ENCODE results near the gene PXYLP1. TPM values are rescaled to one million over a fixed set of nuclear protein-coding genes. Genes with fewer than 3 reads are reported as not detected.

PXYLP1 gene
- total RNA-seq, 2 donors from 2014 or later, result 12.0 to 15.3 TPM

DNA sequence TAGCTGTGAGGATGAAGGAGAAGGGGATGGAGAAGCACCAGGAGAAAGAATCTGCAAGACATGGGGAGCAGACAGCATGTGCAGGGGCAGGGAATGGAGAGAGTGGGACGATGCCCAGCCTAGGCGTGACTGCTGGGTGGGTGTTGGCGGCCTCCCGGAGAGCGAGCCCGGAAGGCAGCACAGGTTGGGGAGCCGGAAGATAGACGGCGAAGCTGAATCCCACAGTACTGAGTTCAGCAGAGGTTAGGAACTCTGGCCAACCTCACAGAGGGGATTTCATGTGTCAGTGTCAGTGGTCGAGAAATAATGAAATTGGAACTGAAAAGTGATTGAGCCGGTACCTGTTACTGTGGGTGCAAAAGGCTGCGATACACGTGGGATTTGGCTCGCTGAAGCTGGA, 55.2 kb downstream of the PXYLP1 start:
- H3K27ac ChIP-seq, result no peak overlapping the region
- 94% methylated on average over 14 of the region's 14 CpGs for WGBS
- intact Hi-C loops (cut with DNase I), result no loop called here

DNA sequence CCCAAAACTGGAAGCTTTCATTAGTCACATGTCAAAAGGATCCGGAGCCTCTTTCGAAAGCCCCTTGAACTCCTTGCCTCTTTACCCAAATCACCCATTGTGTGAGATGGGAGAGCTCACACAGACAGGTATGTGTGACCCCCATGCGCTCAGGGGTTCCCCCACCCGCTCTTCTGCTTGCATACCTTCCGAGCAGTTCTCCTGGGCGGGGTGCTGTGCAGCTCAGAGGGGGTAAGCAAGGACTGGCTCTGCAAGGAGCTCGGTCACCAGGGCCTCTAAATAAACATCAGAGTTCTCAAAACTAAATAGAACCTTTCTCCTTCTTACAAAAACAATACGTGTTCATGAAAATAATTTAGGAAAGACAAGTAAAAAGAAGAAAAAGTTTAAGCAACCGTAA, 55.7 kb downstream of the PXYLP1 start:
- H3K36me3 ChIP-seq, result no peaks in the 10 kb centered on the region
- H3K27ac ChIP-seq, result no peak overlapping the region
- no peaks in the 10 kb centered on the region for H3K4me1 ChIP-seq (replicated peaks)
- H3K27me3 ChIP-seq (replicated peaks; ENCODE audit: insufficient read depth), result no peaks in the 10 kb centered on the region
- H3K4me3 ChIP-seq, result no peak overlapping the region
- TF ChIP-seq POLR2A (IDR thresholded peaks at IDR 0.05), result no peak
- no peak for TF ChIP-seq POLR2AphosphoS5 (IDR thresholded peaks at IDR 0.05)
- TF ChIP-seq, protein P1, sequence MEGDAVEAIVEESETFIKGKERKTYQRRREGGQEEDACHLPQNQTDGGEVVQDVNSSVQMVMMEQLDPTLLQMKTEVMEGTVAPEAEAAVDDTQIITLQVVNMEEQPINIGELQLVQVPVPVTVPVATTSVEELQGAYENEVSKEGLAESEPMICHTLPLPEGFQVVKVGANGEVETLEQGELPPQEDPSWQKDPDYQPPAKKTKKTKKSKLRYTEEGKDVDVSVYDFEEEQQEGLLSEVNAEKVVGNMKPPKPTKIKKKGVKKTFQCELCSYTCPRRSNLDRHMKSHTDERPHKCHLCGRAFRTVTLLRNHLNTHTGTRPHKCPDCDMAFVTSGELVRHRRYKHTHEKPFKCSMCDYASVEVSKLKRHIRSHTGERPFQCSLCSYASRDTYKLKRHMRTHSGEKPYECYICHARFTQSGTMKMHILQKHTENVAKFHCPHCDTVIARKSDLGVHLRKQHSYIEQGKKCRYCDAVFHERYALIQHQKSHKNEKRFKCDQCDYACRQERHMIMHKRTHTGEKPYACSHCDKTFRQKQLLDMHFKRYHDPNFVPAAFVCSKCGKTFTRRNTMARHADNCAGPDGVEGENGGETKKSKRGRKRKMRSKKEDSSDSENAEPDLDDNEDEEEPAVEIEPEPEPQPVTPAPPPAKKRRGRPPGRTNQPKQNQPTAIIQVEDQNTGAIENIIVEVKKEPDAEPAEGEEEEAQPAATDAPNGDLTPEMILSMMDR (IDR thresholded peaks at IDR 0.05), result no peak
- DNase-seq (ENCODE audit: low spot score), result no peak
- intact Hi-C loops (cut with DNase I), result no loop called here
- 73% methylated on average over 9 of the region's 9 CpGs for WGBS
- H3K9me3 ChIP-seq, result no peaks in the 10 kb centered on the region

More for the DNA sequence above, 55.2 kb downstream of the PXYLP1 start:
- Histone ChIP-seq H3K4me3 (no peak overlapping the region), H3K36me3 (no peaks in the 10 kb centered on the region), H3K9me3 (no peaks in the 10 kb centered on the region), H3K4me1 (replicated peaks) (no peaks in the 10 kb centered on the region), H3K27me3 (replicated peaks; ENCODE audit: insufficient read depth) (no peaks in the 10 kb centered on the region)
- DNase-seq (ENCODE audit: low spot score), result no peak
- TF ChIP-seq POLR2A (IDR thresholded peaks at IDR 0.05), result no peak
- TF ChIP-seq POLR2AphosphoS5 (IDR thresholded peaks at IDR 0.05), result no peak

DNA sequence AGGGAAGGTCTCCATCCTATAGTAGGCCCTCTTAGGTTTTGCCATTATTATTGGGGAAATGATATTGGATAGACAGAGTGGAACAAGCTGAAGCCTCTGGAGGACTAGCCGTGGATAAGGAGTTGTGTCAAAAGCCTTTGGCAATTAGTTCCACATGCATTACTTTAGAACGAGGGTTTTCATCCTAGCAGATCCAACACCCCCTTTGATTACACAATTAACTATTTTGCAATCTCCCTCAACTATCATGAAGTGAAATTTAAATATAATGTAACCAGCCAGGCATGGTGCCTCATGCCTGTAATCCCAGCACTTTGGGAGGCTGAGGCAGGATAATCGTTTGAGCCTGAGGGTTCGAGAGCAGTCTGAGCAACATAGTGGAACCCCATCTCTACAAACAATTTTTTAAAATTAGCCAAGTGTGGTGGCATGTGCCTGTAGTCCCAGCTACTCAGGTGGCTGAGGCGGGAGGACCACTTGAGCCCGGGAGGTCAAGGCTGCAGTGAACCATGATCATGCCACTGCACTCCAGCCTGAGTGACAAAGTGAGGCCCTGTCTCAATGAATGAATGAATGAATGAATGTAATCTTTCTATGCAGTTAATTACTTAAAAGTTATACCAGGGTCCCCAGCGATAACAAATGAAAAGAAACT, 56.8 kb downstream of the PXYLP1 start:
- intact Hi-C loops (cut with DNase I), result no loop called here
- Histone ChIP-seq H3K36me3 (no peaks in the 10 kb centered on the region), H3K27ac (no peak overlapping the region), H3K4me1 (replicated peaks) (no peaks in the 10 kb centered on the region), H3K9me3 (no peaks in the 10 kb centered on the region), H3K27me3 (replicated peaks; ENCODE audit: insufficient read depth) (no peaks in the 10 kb centered on the region), H3K4me3 (no peak overlapping the region)
- DNase-seq (ENCODE audit: low spot score), result no peak
- 81% methylated on average over 7 of the region's 7 CpGs for WGBS
- TF ChIP-seq POLR2A (IDR thresholded peaks at IDR 0.05) (no peak), POLR2AphosphoS5 (IDR thresholded peaks at IDR 0.05) (no peak)
- TF ChIP-seq, protein P1 (IDR thresholded peaks at IDR 0.05), result no peak

DNA sequence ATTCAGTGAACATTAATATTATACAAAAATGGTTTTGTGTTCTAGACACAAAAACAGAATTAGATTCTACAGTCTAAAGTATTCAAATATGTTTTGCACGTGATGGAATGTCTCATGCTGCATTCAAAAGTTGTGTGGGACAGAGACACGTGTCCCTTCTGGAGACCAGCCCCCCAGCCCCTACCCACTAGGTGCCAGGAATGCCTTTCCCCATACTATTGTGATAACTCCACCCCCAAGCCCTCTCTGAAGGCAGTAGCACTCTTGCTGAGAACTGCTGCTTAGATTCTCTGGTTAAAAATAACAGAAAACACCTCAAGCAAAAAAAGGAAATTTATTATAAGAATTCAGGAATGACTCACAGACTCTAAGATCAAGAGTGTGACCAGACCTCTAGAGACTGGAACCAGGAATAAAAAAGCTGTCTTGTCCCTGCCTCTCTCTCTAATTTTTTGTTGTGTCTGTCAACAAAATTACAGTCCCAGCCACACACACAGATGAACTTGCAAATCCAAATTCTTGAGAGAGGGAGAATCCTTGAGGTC, 57.7 kb downstream of the PXYLP1 start:
- TF ChIP-seq POLR2A (IDR thresholded peaks at IDR 0.05), result no peak
- TF ChIP-seq POLR2AphosphoS5 (IDR thresholded peaks at IDR 0.05), result no peak
- TF ChIP-seq, protein P1 (IDR thresholded peaks at IDR 0.05), result no peak
- Histone ChIP-seq H3K4me3 (no peak overlapping the region), H3K27ac (no peak overlapping the region), H3K4me1 (replicated peaks) (no peaks in the 10 kb centered on the region), H3K9me3 (no peaks in the 10 kb centered on the region), H3K36me3 (no peaks in the 10 kb centered on the region), H3K27me3 (replicated peaks; ENCODE audit: insufficient read depth) (no peaks in the 10 kb centered on the region)
- WGBS, result 34% methylated on average over 2 of the region's 2 CpGs
- no peak for DNase-seq (ENCODE audit: low spot score)
- intact Hi-C loops (cut with DNase I), result no loop called here

DNA sequence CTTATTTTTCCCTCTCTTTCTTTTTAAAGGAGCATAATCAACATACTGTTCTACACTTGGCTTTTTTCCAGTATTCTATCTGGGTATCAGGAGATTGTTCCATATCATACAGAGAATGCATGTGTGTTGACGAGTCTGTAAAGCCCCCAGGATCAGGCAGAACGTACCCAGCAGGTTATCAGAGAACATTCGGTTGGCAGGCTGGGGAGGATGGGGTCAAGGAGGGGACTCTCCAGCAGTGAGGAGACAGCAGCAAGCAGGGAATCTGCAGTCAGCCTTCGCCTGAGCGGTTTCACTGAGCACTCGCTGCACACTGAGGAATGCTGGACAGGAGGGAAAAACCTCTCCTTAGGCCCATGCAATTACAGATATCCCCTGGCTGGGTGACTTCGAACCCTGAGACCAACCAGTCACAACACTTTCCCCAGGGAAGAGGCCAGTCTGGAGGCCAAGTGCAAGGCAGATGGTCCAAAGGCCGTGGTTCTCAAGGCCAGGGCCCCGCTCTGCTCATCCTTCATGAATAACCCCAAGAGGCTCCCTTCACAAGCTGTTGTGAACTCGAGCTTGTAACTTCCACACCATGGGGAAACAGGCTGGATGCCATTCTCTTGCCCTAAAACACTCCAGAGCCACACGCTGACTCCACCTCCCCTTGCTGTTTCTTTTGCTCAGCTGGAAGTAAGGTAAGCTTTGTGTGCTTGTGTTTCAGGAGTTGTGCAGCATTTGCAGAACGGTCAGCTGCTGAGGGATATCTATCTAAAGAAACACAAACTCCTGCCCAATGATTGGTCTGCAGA, 60.1 kb downstream of the PXYLP1 start:
- intact Hi-C loops (cut with DNase I), result no loop called here
- Histone ChIP-seq H3K4me1 (replicated peaks) (no peaks in the 10 kb centered on the region), H3K4me3 (no peak overlapping the region), H3K27me3 (replicated peaks; ENCODE audit: insufficient read depth) (no peaks in the 10 kb centered on the region), H3K9me3 (no peaks in the 10 kb centered on the region), H3K36me3 (no peaks in the 10 kb centered on the region), H3K27ac (no peak overlapping the region)
- TF ChIP-seq POLR2AphosphoS5 (IDR thresholded peaks at IDR 0.05), result no peak
- TF ChIP-seq, protein P1 (IDR thresholded peaks at IDR 0.05), result no peak
- no peak for TF ChIP-seq POLR2A (IDR thresholded peaks at IDR 0.05)
- DNase-seq (ENCODE audit: low spot score), result no peak
- WGBS, result 80% methylated on average over 12 of the region's 12 CpGs

All from prostate gland (tissue), 2 donors.